ENCODE results near the gene BACE1. TPM values are rescaled to one million over a fixed set of nuclear protein-coding genes. Genes with fewer than 3 reads are reported as not detected.

BACE1 gene
- polyA plus RNA-seq, 1 donor (not counting 4 experiments of a cell fraction or from before 2014, with no cell fraction given), result 8.5 TPM

DNA sequence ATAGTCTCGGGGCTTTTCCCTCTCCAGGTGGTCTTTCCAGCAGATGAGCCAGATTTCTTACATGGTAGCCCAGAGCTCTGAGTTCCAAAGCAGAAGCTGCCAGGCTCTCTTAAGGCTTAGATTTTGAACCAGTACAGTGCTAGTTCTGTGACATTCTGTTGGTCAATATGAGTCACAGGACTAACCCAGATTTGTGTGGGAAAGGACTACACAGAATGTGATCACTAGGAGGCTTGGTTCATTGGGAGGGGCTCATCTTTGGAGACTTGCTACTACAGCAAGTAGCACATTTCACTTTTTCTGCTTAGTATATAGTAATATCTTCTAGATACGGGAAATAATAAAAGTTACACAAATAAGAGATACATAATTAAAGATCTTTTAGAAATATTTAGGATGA, 59.5 kb downstream of the BACE1 start:
- Histone ChIP-seq H4K20me1 (ENCODE audit: control insufficient read depth, extremely low read depth, insufficient read depth, low read length) (no peaks in the 10 kb centered on the region), H2AFZ (ENCODE audit: control insufficient read depth, low read length) (no peak overlapping the region), H3K27me3 (ENCODE audit: control insufficient read depth, extremely low read depth, insufficient read depth, low read length) (no peaks in the 10 kb centered on the region), H3K9me1 (ENCODE audit: control insufficient read depth, extremely low read depth, insufficient read depth, low read length) (peaks cover 2% of the 10 kb centered on the region), H3K4me1 (ENCODE audit: control insufficient read depth, extremely low read depth, insufficient read depth, low read length) (peaks cover 13% of the 10 kb centered on the region), H3K27ac (ENCODE audit: control insufficient read depth, insufficient read depth, low read length) (no peak overlapping the region), H3K36me3 (ENCODE audit: control insufficient read depth in 2 of 2, extremely low read depth in 1 of 2, insufficient read depth in 2 of 2, low read length in 2 of 2) (peaks cover 1 to 8% of the 10 kb centered on the region in 2 experiments), H3K9ac (ENCODE audit: control insufficient read depth, extremely low read depth, insufficient read depth, low read length) (no peak overlapping the region), H3K4me2 (ENCODE audit: control insufficient read depth, extremely low read depth, insufficient read depth, low read depth, low read length) (no peak overlapping the region), H3K9me3 (ENCODE audit: control insufficient read depth, low read depth, low read length) (no peaks in the 10 kb centered on the region), H3K79me2 (ENCODE audit: control insufficient read depth, insufficient read depth, low read length) (no peaks in the 10 kb centered on the region), H3K4me3 (ENCODE audit: control insufficient read depth in 2 of 3, extremely low read depth in 1 of 3, insufficient read depth in 2 of 3, low read depth in 1 of 3, low read length in 3 of 3) (no peak overlapping the region)
- FAIRE-seq (no peak), DNase-seq (ENCODE audit: low read depth, low spot score) (no peak)
- dilution Hi-C loops (cut with MboI; ENCODE audit: extremely low pct_ligation_motif_present, low sequenced_read_pairs), result no loop called here
- no peak for TF ChIP-seq EZH2 (IDR thresholded peaks at IDR 0.05; ENCODE audit: low read length)
- TF ChIP-seq, protein P1, sequence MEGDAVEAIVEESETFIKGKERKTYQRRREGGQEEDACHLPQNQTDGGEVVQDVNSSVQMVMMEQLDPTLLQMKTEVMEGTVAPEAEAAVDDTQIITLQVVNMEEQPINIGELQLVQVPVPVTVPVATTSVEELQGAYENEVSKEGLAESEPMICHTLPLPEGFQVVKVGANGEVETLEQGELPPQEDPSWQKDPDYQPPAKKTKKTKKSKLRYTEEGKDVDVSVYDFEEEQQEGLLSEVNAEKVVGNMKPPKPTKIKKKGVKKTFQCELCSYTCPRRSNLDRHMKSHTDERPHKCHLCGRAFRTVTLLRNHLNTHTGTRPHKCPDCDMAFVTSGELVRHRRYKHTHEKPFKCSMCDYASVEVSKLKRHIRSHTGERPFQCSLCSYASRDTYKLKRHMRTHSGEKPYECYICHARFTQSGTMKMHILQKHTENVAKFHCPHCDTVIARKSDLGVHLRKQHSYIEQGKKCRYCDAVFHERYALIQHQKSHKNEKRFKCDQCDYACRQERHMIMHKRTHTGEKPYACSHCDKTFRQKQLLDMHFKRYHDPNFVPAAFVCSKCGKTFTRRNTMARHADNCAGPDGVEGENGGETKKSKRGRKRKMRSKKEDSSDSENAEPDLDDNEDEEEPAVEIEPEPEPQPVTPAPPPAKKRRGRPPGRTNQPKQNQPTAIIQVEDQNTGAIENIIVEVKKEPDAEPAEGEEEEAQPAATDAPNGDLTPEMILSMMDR (optimal IDR thresholded peaks at IDR 0.05 in 1 of 3, IDR thresholded peaks at IDR 0.05 in 1 of 3, conservative IDR thresholded peaks at IDR 0.05 in 1 of 3; ENCODE audit: extremely low read depth in 1 of 3, insufficient read depth in 2 of 3, low read length in 3 of 3), result no peak

DNA sequence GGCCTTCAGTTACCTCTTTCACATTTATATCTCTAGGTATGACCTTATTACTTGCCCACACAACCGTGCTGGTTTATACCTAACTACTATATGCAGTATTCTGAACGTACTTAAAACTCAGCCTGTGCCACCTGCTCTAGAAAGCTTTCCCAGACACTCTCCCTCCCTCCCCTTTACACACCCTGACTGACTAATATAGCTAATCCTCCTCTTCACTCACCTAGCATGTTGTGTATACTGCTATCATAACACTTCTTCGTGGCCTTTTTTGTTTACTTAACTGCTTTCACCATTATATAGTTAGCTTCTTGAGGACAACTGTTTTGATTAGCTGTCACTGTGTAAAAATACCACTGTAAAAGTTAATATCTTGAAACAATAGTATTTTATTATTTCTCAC, 60.1 kb downstream of the BACE1 start:
- Histone ChIP-seq H2AFZ (ENCODE audit: control insufficient read depth, low read length) (no peak overlapping the region), H4K20me1 (ENCODE audit: control insufficient read depth, extremely low read depth, insufficient read depth, low read length) (no peaks in the 10 kb centered on the region), H3K4me3 (ENCODE audit: control insufficient read depth in 2 of 3, extremely low read depth in 1 of 3, insufficient read depth in 2 of 3, low read depth in 1 of 3, low read length in 3 of 3) (no peak overlapping the region), H3K27me3 (ENCODE audit: control insufficient read depth, extremely low read depth, insufficient read depth, low read length) (no peaks in the 10 kb centered on the region), H3K9me1 (ENCODE audit: control insufficient read depth, extremely low read depth, insufficient read depth, low read length) (peaks cover 2% of the 10 kb centered on the region), H3K4me1 (ENCODE audit: control insufficient read depth, extremely low read depth, insufficient read depth, low read length) (peaks cover 13% of the 10 kb centered on the region), H3K9ac (ENCODE audit: control insufficient read depth, extremely low read depth, insufficient read depth, low read length) (no peak overlapping the region), H3K9me3 (ENCODE audit: control insufficient read depth, low read depth, low read length) (no peaks in the 10 kb centered on the region), H3K36me3 (ENCODE audit: control insufficient read depth in 2 of 2, extremely low read depth in 1 of 2, insufficient read depth in 2 of 2, low read length in 2 of 2) (peaks cover 1 to 8% of the 10 kb centered on the region in 2 experiments), H3K79me2 (ENCODE audit: control insufficient read depth, insufficient read depth, low read length) (no peaks in the 10 kb centered on the region), H3K4me2 (ENCODE audit: control insufficient read depth, extremely low read depth, insufficient read depth, low read depth, low read length) (no peak overlapping the region), H3K27ac (ENCODE audit: control insufficient read depth, insufficient read depth, low read length) (no peak overlapping the region)
- DNase-seq (ENCODE audit: low read depth, low spot score) (no peak), FAIRE-seq (no peak)
- TF ChIP-seq, protein P1 (optimal IDR thresholded peaks at IDR 0.05 in 1 of 3, IDR thresholded peaks at IDR 0.05 in 1 of 3, conservative IDR thresholded peaks at IDR 0.05 in 1 of 3; ENCODE audit: extremely low read depth in 1 of 3, insufficient read depth in 2 of 3, low read length in 3 of 3), result no peak
- TF ChIP-seq EZH2 (IDR thresholded peaks at IDR 0.05; ENCODE audit: low read length), result no peak
- dilution Hi-C loops (cut with MboI; ENCODE audit: extremely low pct_ligation_motif_present, low sequenced_read_pairs), result no loop called here
